Nephron (organoid): ENCODE results near the gene AGAP1.

Source experiments
- H3K27ac Mint-ChIP-seq, 3 experiments: 2 replicates each; pipeline ENCODE4 v1.8.0; 2020; ENCODE audit warnings: mixed read lengths in 3 of 3, mild to moderate bottlenecking in 2 of 3, moderate library complexity in 1 of 3
- H3K27me3 Mint-ChIP-seq: 2 replicates; pipeline ENCODE4 v1.8.0; 2021; ENCODE audit warnings: low read depth, mild to moderate bottlenecking, moderate library complexity, mixed read lengths
- H3K36me3 Mint-ChIP-seq: 2 replicates; pipeline ENCODE4 v1.8.0; 2020; ENCODE audit warnings: low read depth, mixed read lengths
- H3K4me1 Mint-ChIP-seq: 2 replicates; pipeline ENCODE4 v1.8.0; 2020; ENCODE audit warnings: mixed read lengths
- H3K4me3 Mint-ChIP-seq, 3 experiments: 2 replicates each; pipeline ENCODE4 v1.8.0; 2020; ENCODE audit warnings: mild to moderate bottlenecking in 3 of 3, mixed read lengths in 3 of 3, moderate library complexity in 2 of 3
- H3K9me3 Mint-ChIP-seq: 2 replicates; pipeline ENCODE4 v1.8.0; 2020; ENCODE audit warnings: mixed read lengths
- CTCF ChIP-seq, 3 experiments: fragments of 200-600 bp; sonication (generic); IDR thresholded peaks; one replicate each; pipeline ENCODE4 v1.5.0; 2021; ENCODE audit warnings: antibody characterized with exemption in 3 of 3; ENCODE audit not compliant: unreplicated experiment in 3 of 3

Gene AGAP1

GRCh38 chr2:235850289-235850688 lies 356.4 kb downstream of the AGAP1 start:
- Mint-ChIP-seq H3K4me3 (no peak overlapping the region), H3K4me1 (no peaks in the 10 kb centered on the region), H3K36me3 (peaks cover 4% of the 10 kb centered on the region), H3K9me3 (no peaks in the 10 kb centered on the region), H3K27me3 (peaks cover 7% of the 10 kb centered on the region), H3K27ac (no peak overlapping the region)
- TF ChIP-seq CTCF (IDR thresholded peaks at IDR 0.05; ENCODE audit: unreplicated experiment in 3 of 3), result no peak

GRCh38 chr2:235850771-235851551 lies 357.1 kb downstream of the AGAP1 start:
- no peak for TF ChIP-seq CTCF (IDR thresholded peaks at IDR 0.05; ENCODE audit: unreplicated experiment in 3 of 3)
- H3K36me3 Mint-ChIP-seq, result peaks cover 4% of the 10 kb centered on the region
- no peaks in the 10 kb centered on the region for H3K9me3 Mint-ChIP-seq
- no peak overlapping the region for H3K27ac Mint-ChIP-seq
- H3K4me3 Mint-ChIP-seq, result no peak overlapping the region
- no peaks in the 10 kb centered on the region for H3K4me1 Mint-ChIP-seq
- peaks cover 7% of the 10 kb centered on the region for H3K27me3 Mint-ChIP-seq

GRCh38 chr2:235851828-235852525 lies 358.1 kb downstream of the AGAP1 start:
- Mint-ChIP-seq H3K27ac (no peak overlapping the region), H3K9me3 (no peaks in the 10 kb centered on the region), H3K36me3 (peaks cover 4% of the 10 kb centered on the region), H3K27me3 (peaks cover 7% of the 10 kb centered on the region), H3K4me3 (no peak overlapping the region), H3K4me1 (no peaks in the 10 kb centered on the region)
- TF ChIP-seq CTCF (IDR thresholded peaks at IDR 0.05; ENCODE audit: unreplicated experiment in 3 of 3), result no peak

GRCh38 chr2:235852526-235852920 lies 358.7 kb downstream of the AGAP1 start:
- Mint-ChIP-seq H3K27ac (peak overlapping the region in 1 of 3 experiments; percentile 19), H3K4me3 (no peak overlapping the region), H3K27me3 (peaks cover 7% of the 10 kb centered on the region), H3K9me3 (no peaks in the 10 kb centered on the region), H3K36me3 (peaks cover 4% of the 10 kb centered on the region), H3K4me1 (no peaks in the 10 kb centered on the region)
- TF ChIP-seq CTCF (IDR thresholded peaks at IDR 0.05; ENCODE audit: unreplicated experiment in 3 of 3), result no peak

- Mint-ChIP-seq H3K36me3 (peaks cover 4% of the 10 kb centered on the region), H3K27ac (no peak overlapping the region), H3K9me3 (no peaks in the 10 kb centered on the region), H3K4me1 (no peaks in the 10 kb centered on the region), H3K4me3 (no peak overlapping the region), H3K27me3 (peaks cover 7% of the 10 kb centered on the region)
- TF ChIP-seq CTCF (IDR thresholded peaks at IDR 0.05; ENCODE audit: unreplicated experiment in 3 of 3), result no peak
Measured at GRCh38 chr2:235854276-235854675, 360.4 kb downstream of the AGAP1 start.
